ENCODE measurements around the gene OAT.

GRCh38 chr10:124450012-124450782 is 31.5 kb upstream of the OAT start, which contains the start of gene NKX1-2:
- TF ChIP-seq, protein P1, sequence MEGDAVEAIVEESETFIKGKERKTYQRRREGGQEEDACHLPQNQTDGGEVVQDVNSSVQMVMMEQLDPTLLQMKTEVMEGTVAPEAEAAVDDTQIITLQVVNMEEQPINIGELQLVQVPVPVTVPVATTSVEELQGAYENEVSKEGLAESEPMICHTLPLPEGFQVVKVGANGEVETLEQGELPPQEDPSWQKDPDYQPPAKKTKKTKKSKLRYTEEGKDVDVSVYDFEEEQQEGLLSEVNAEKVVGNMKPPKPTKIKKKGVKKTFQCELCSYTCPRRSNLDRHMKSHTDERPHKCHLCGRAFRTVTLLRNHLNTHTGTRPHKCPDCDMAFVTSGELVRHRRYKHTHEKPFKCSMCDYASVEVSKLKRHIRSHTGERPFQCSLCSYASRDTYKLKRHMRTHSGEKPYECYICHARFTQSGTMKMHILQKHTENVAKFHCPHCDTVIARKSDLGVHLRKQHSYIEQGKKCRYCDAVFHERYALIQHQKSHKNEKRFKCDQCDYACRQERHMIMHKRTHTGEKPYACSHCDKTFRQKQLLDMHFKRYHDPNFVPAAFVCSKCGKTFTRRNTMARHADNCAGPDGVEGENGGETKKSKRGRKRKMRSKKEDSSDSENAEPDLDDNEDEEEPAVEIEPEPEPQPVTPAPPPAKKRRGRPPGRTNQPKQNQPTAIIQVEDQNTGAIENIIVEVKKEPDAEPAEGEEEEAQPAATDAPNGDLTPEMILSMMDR (IDR thresholded peaks at IDR 0.05; ENCODE audit: low read depth, low read length, missing input control) = no peak
- TF ChIP-seq SP1 (IDR thresholded peaks at IDR 0.05) (no peak), RAD21 (IDR thresholded peaks at IDR 0.05) (no peak), GABPA (IDR thresholded peaks at IDR 0.05 in 1 of 2, conservative IDR thresholded peaks at IDR 0.05 in 1 of 2) (no peak), TAF1 (conservative IDR thresholded peaks at IDR 0.05) (no peak), NR2F2 (IDR thresholded peaks at IDR 0.05) (no peak), REST (IDR thresholded peaks at IDR 0.05) (no peak), RXRA (IDR thresholded peaks at IDR 0.05) (no peak), YY1 (IDR thresholded peaks at IDR 0.05) (no peak)
- TF ChIP-seq, protein P2, sequence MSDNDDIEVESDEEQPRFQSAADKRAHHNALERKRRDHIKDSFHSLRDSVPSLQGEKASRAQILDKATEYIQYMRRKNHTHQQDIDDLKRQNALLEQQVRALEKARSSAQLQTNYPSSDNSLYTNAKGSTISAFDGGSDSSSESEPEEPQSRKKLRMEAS (IDR thresholded peaks at IDR 0.05) = no peak
